Suprapubic skin (tissue), 4 donors: ENCODE measurements around the gene ADORA2A. TPM values are rescaled to one million over a fixed set of nuclear protein-coding genes. Genes with fewer than 3 reads are reported as not detected.

ENCODE experiments used
- DNase-seq, 2 donors: peaks; one replicate each; pipeline ENCODE4 v3.0.0-alpha.2; 2019; ENCODE audit warnings: low spot score in 2 of 2
- H3K27ac ChIP-seq: fragments of 200-600 bp; sonication (generic); one replicate; pipeline ENCODE4 v1.5.1; 2019
- H3K27me3 ChIP-seq: fragments of 200-600 bp; sonication (generic); one replicate; pipeline ENCODE4 v1.5.1; 2019
- H3K36me3 ChIP-seq: fragments of 200-600 bp; sonication (generic); one replicate; pipeline ENCODE4 v1.5.1; 2019
- H3K4me1 ChIP-seq: fragments of 200-600 bp; sonication (generic); one replicate; pipeline ENCODE4 v1.5.1; 2019
- H3K4me3 ChIP-seq: fragments of 200-600 bp; sonication (generic); one replicate; pipeline ENCODE4 v1.5.1; 2019; ENCODE audit warnings: mild to moderate bottlenecking
- H3K9me3 ChIP-seq: fragments of 200-600 bp; sonication (generic); one replicate; pipeline ENCODE4 v1.5.1; 2019
- CTCF ChIP-seq, 2 donors: fragments of 200-600 bp in 1 of 2; fragments of 450-650 bp in 1 of 2; sonication (generic) in 1 of 2; IDR thresholded peaks; one replicate each; pipeline ENCODE4 v1.5.1; 2016 to 2019; ENCODE audit warnings: antibody characterized with exemption in 2 of 2, mild to moderate bottlenecking in 1 of 2, moderate library complexity in 1 of 2
- EP300 ChIP-seq: sonication (generic); formaldehyde crosslinking; IDR thresholded peaks from one replicate; pipeline ENCODE4 v1.6.1; 2017; ENCODE audit warnings: antibody characterized with exemption
- POLR2A ChIP-seq, 2 donors: fragments of 450-650 bp; IDR thresholded peaks; one replicate each; pipeline ENCODE4 v1.6.1; 2017; ENCODE audit warnings: antibody characterized with exemption in 2 of 2, mild to moderate bottlenecking in 2 of 2, moderate library complexity in 2 of 2
- POLR2AphosphoS5 ChIP-seq, 3 donors: sonication (generic); formaldehyde crosslinking; IDR thresholded peaks; one replicate each; pipeline ENCODE4 v1.6.1; 2017; ENCODE audit warnings: antibody characterized with exemption in 3 of 3
- WGBS: methylation state at CpG from one replicate; pipeline ENCODE4 v1.1.5; 2018; 5-methylcytosine and 5-hydroxymethylcytosine counted together
- total RNA-seq, 4 donors: library from RNA; depleted of rRNA; stranded (reverse); fragments of >200 nt; gene quantifications; one replicate each; pipeline ENCODE4 v1.1.0, GENCODE V29; 2016

The ADORA2A gene
- total RNA-seq, 4 donors from 2014 or later, result 2.2 to 5.1 (median 3.4) TPM

GRCh38 chr22:24426436-24426835, 963 bp upstream of the ADORA2A start:
- TF ChIP-seq EP300 (no peak), POLR2AphosphoS5 (IDR thresholded peaks at IDR 0.05) (no peak), POLR2A (IDR thresholded peaks at IDR 0.05) (no peak), CTCF (IDR thresholded peaks at IDR 0.05) (no peak)
- Histone ChIP-seq H3K27ac (no peak overlapping the region), H3K4me3 (no peak overlapping the region), H3K27me3 (peaks cover 48% of the 10 kb centered on the region), H3K9me3 (no peaks in the 10 kb centered on the region), H3K36me3 (no peaks in the 10 kb centered on the region), H3K4me1 (peaks cover 25% of the 10 kb centered on the region)
- 66% methylated on average over 3 of the region's 4 CpGs for WGBS
- no peak for DNase-seq

GRCh38 chr22:24426851-24427499, 424 bp upstream of the ADORA2A start:
- TF ChIP-seq EP300 (no peak), POLR2A (IDR thresholded peaks at IDR 0.05) (no peak), POLR2AphosphoS5 (IDR thresholded peaks at IDR 0.05) (no peak), CTCF (IDR thresholded peaks at IDR 0.05) (no peak)
- Histone ChIP-seq H3K27me3 (peaks cover 48% of the 10 kb centered on the region), H3K4me1 (peaks cover 27% of the 10 kb centered on the region), H3K36me3 (no peaks in the 10 kb centered on the region), H3K9me3 (no peaks in the 10 kb centered on the region), H3K4me3 (no peak overlapping the region), H3K27ac (no peak overlapping the region)
- DNase-seq, result no peak
- WGBS, result 67% methylated on average over 9 of the region's 19 CpGs

- H3K4me3 ChIP-seq, result no peak overlapping the region
- DNase-seq, result no peak
- TF ChIP-seq CTCF (IDR thresholded peaks at IDR 0.05) (no peak), EP300 (no peak), POLR2A (IDR thresholded peaks at IDR 0.05) (no peak), POLR2AphosphoS5 (IDR thresholded peaks at IDR 0.05) (no peak)
- peaks cover 40% of the 10 kb centered on the region for H3K4me1 ChIP-seq
- H3K9me3 ChIP-seq, result no peaks in the 10 kb centered on the region
- no peak overlapping the region for H3K27ac ChIP-seq
- peaks cover 32% of the 10 kb centered on the region for H3K27me3 ChIP-seq
- WGBS, result 70% methylated on average over 11 of the region's 11 CpGs
- no peaks in the 10 kb centered on the region for H3K36me3 ChIP-seq
These were observed 1.5 kb downstream of the ADORA2A start for GRCh38 chr22:24428751-24429410.

GRCh38 chr22:24429411-24430365, 2.3 kb downstream of the ADORA2A start:
- peaks cover 39% of the 10 kb centered on the region for H3K4me1 ChIP-seq
- H3K27ac ChIP-seq, result no peak overlapping the region
- TF ChIP-seq EP300, result no peak
- no peak for TF ChIP-seq POLR2AphosphoS5 (IDR thresholded peaks at IDR 0.05)
- TF ChIP-seq CTCF (IDR thresholded peaks at IDR 0.05), result no peak
- no peak for TF ChIP-seq POLR2A (IDR thresholded peaks at IDR 0.05)
- no peak overlapping the region for H3K4me3 ChIP-seq
- DNase-seq, result peak in 1 of 2 donors; percentile 61
- H3K36me3 ChIP-seq, result no peaks in the 10 kb centered on the region
- no peaks in the 10 kb centered on the region for H3K9me3 ChIP-seq
- 58% methylated on average over 20 of the region's 22 CpGs for WGBS
- peaks cover 24% of the 10 kb centered on the region for H3K27me3 ChIP-seq
